Stomach (tissue), 4 donors: Measurements from ENCODE around the gene MMP28.

ENCODE experiments used
- CTCF ChIP-seq, 7 experiments: fragments of 450-650 bp in 4 of 7; fragments of 200-600 bp in 3 of 7; sonication (generic) in 3 of 7; IDR thresholded peaks; one replicate each; pipeline ENCODE4 v1.5.1; 2016 to 2019; ENCODE audit warnings: antibody characterized with exemption in 7 of 7, control low read depth in 2 of 7, mild to moderate bottlenecking in 1 of 7
- POLR2A ChIP-seq, 4 donors: fragments of 450-650 bp; IDR thresholded peaks; one replicate each; pipeline ENCODE4 v1.6.1; 2016; ENCODE audit warnings: antibody characterized with exemption in 4 of 4, control low read depth in 2 of 4, mild to moderate bottlenecking in 1 of 4, moderate library complexity in 1 of 4

GRCh38 chr17:35809855-35810461 is 14.5 kb upstream of the MMP28 start:
- no peak for TF ChIP-seq CTCF (IDR thresholded peaks at IDR 0.05)
- no peak for TF ChIP-seq POLR2A (IDR thresholded peaks at IDR 0.05)
